ENCODE results near the gene APOM.

Gene APOM

GRCh38 chr6:31631209-31631608, 24.5 kb upstream of the APOM start:
- Histone ChIP-seq H3F3A (ENCODE audit: insufficient read depth, low read length) (no peaks in the 10 kb centered on the region), H3K79me2 (ENCODE audit: insufficient read depth, low read length) (no peaks in the 10 kb centered on the region), H4K20me1 (ENCODE audit: insufficient read depth, low read length) (no peaks in the 10 kb centered on the region), H3K9me3 (ENCODE audit: low read length) (no peaks in the 10 kb centered on the region), H3K4me2 (ENCODE audit: low read length) (no peak overlapping the region), H3K4me3 (ENCODE audit: low read depth, low read length, poor library complexity, severe bottlenecking) (no peak overlapping the region), H3K36me3 (ENCODE audit: insufficient read depth, low read length) (peaks cover 100% of the 10 kb centered on the region), H2AFZ (ENCODE audit: low read length) (no peak overlapping the region), H3K9me2 (ENCODE audit: low read depth, low read length) (no peaks in the 10 kb centered on the region), H3K27ac (ENCODE audit: low read depth, low read length, poor library complexity, severe bottlenecking) (no peak overlapping the region), H3K4me1 (ENCODE audit: insufficient read depth, low read length, severe bottlenecking) (no peaks in the 10 kb centered on the region), H3K9ac (ENCODE audit: low read length) (no peak overlapping the region), H3K27me3 (ENCODE audit: insufficient read depth, low read length) (no peaks in the 10 kb centered on the region)
- TF ChIP-seq EZH2 (IDR thresholded peaks at IDR 0.05; ENCODE audit: borderline replicate concordance, low read length) (no peak), CTCF (IDR thresholded peaks at IDR 0.05; ENCODE audit: low read length) (no peak)

GRCh38 chr6:31631681-31632278, 23.9 kb upstream of the APOM start:
- Histone ChIP-seq H3K4me1 (ENCODE audit: insufficient read depth, low read length, severe bottlenecking) (no peaks in the 10 kb centered on the region), H3K27me3 (ENCODE audit: insufficient read depth, low read length) (no peaks in the 10 kb centered on the region), H3K4me2 (ENCODE audit: low read length) (no peak overlapping the region), H4K20me1 (ENCODE audit: insufficient read depth, low read length) (no peaks in the 10 kb centered on the region), H2AFZ (ENCODE audit: low read length) (no peak overlapping the region), H3K4me3 (ENCODE audit: low read depth, low read length, poor library complexity, severe bottlenecking) (no peak overlapping the region), H3K9ac (ENCODE audit: low read length) (no peak overlapping the region), H3K79me2 (ENCODE audit: insufficient read depth, low read length) (no peaks in the 10 kb centered on the region), H3K36me3 (ENCODE audit: insufficient read depth, low read length) (peaks cover 100% of the 10 kb centered on the region), H3F3A (ENCODE audit: insufficient read depth, low read length) (no peaks in the 10 kb centered on the region), H3K9me2 (ENCODE audit: low read depth, low read length) (no peaks in the 10 kb centered on the region), H3K9me3 (ENCODE audit: low read length) (no peaks in the 10 kb centered on the region), H3K27ac (ENCODE audit: low read depth, low read length, poor library complexity, severe bottlenecking) (no peak overlapping the region)
- no peak for TF ChIP-seq CTCF (IDR thresholded peaks at IDR 0.05; ENCODE audit: low read length)
- TF ChIP-seq EZH2 (IDR thresholded peaks at IDR 0.05; ENCODE audit: borderline replicate concordance, low read length) = no peak

DNA sequence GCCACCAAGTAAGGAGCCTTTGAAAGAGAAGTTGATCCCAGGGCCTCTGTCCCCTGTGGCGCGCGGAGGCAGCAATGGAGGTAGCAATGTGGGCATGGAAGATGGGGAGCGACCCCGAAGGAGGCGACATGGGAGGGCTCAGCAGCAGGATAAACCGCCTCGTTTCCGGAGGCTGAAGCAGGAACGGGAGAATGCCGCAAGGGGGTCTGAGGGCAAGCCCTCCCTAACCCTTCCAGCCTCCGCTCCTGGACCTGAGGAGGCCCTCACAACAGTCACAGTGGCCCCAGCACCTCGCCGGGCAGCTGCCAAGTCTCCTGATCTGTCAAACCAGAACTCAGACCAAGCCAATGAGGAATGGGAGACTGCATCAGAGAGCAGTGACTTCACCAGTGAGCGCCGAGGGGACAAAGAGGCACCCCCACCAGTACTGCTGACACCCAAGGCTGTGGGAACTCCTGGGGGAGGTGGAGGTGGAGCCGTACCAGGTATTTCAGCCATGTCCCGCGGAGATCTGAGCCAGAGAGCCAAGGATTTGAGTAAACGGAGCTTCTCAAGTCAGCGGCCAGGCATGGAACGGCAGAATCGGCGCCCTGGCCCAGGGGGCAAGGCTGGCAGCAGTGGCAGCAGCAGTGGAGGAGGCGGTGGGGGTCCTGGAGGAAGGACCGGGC, 23.3 kb upstream of the APOM start:
- Histone ChIP-seq H3K9me3 (ENCODE audit: low read length) (no peaks in the 10 kb centered on the region), H3K27me3 (ENCODE audit: insufficient read depth, low read length) (no peaks in the 10 kb centered on the region), H3K27ac (ENCODE audit: low read depth, low read length, poor library complexity, severe bottlenecking) (no peak overlapping the region), H3K4me2 (ENCODE audit: low read length) (no peak overlapping the region), H3K4me3 (ENCODE audit: low read depth, low read length, poor library complexity, severe bottlenecking) (no peak overlapping the region), H2AFZ (ENCODE audit: low read length) (no peak overlapping the region), H3K36me3 (ENCODE audit: insufficient read depth, low read length) (peaks cover 100% of the 10 kb centered on the region), H4K20me1 (ENCODE audit: insufficient read depth, low read length) (no peaks in the 10 kb centered on the region), H3K9ac (ENCODE audit: low read length) (no peak overlapping the region), H3K9me2 (ENCODE audit: low read depth, low read length) (no peaks in the 10 kb centered on the region), H3K79me2 (ENCODE audit: insufficient read depth, low read length) (no peaks in the 10 kb centered on the region), H3K4me1 (ENCODE audit: insufficient read depth, low read length, severe bottlenecking) (no peaks in the 10 kb centered on the region), H3F3A (ENCODE audit: insufficient read depth, low read length) (no peaks in the 10 kb centered on the region)
- TF ChIP-seq CTCF (IDR thresholded peaks at IDR 0.05; ENCODE audit: low read length) = no peak
- TF ChIP-seq EZH2 (IDR thresholded peaks at IDR 0.05; ENCODE audit: borderline replicate concordance, low read length) = no peak
